Hippocampal formation (tissue), 2 donors: ENCODE measurements around the gene SASH3.
A peak's percentile ranks its signal among the peaks of the same experiment; 100 is the strongest.

Experiments used
- DNase-seq, 2 donors: peaks; one replicate each; lab custom pipeline; 2025; lab: John Stamatoyannopoulos, UW

SASH3 gene

GRCh38 chrX:129808829-129809796 lies 29.4 kb downstream of the SASH3 start:
- no peak for DNase-seq

GRCh38 chrX:129813662-129814368 lies 34.1 kb downstream of the SASH3 start:
- no peak for DNase-seq

- no peak for DNase-seq
Measured at GRCh38 chrX:129818123-129818522, 38.4 kb downstream of the SASH3 start.

GRCh38 chrX:129823115-129823514 lies 43.4 kb downstream of the SASH3 start:
- DNase-seq = no peak

- DNase-seq = no peak
Measured at GRCh38 chrX:129823522-129823921, 43.8 kb downstream of the SASH3 start.

- no peak for DNase-seq
Measured at GRCh38 chrX:129824620-129825019, 44.9 kb downstream of the SASH3 start.

GRCh38 chrX:129825746-129826505 lies 46.2 kb downstream of the SASH3 start:
- no peak for DNase-seq

GRCh38 chrX:129830494-129830893 lies 50.7 kb downstream of the SASH3 start:
- DNase-seq = no peak

- DNase-seq = peak; percentile 39 to 91
Measured at GRCh38 chrX:129831091-129831885, 51.5 kb downstream of the SASH3 start.

GRCh38 chrX:129833153-129833990 lies 53.6 kb downstream of the SASH3 start:
- DNase-seq = peak in 1 of 2 donors; percentile 50

GRCh38 chrX:129836827-129837226 lies 57.1 kb downstream of the SASH3 start:
- no peak for DNase-seq

GRCh38 chrX:129840344-129840743 lies 60.6 kb downstream of the SASH3 start:
- no peak for DNase-seq

GRCh38 chrX:129842510-129843208 lies 62.9 kb downstream of the SASH3 start:
- no peak for DNase-seq

GRCh38 chrX:129843209-129843458 lies 63.4 kb downstream of the SASH3 start:
- no peak for DNase-seq

GRCh38 chrX:129843459-129844306 lies 63.9 kb downstream of the SASH3 start, which contains the start of gene ZDHHC9:
ZDHHC9 (minus strand) TSS chrX:129843886; CDS start chrX:129841945, 1,941 bp downstream.
- peak; percentile 80 to 83 for DNase-seq
